ENCODE results near the gene FAM13C.

FAM13C gene

GRCh38 chr10:59363446-59363958 is 1.2 kb upstream of the FAM13C start:
- no peak overlapping the region for H3K4me3 ChIP-seq (ENCODE audit: low read length)
- TF ChIP-seq, protein P1, sequence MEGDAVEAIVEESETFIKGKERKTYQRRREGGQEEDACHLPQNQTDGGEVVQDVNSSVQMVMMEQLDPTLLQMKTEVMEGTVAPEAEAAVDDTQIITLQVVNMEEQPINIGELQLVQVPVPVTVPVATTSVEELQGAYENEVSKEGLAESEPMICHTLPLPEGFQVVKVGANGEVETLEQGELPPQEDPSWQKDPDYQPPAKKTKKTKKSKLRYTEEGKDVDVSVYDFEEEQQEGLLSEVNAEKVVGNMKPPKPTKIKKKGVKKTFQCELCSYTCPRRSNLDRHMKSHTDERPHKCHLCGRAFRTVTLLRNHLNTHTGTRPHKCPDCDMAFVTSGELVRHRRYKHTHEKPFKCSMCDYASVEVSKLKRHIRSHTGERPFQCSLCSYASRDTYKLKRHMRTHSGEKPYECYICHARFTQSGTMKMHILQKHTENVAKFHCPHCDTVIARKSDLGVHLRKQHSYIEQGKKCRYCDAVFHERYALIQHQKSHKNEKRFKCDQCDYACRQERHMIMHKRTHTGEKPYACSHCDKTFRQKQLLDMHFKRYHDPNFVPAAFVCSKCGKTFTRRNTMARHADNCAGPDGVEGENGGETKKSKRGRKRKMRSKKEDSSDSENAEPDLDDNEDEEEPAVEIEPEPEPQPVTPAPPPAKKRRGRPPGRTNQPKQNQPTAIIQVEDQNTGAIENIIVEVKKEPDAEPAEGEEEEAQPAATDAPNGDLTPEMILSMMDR (conservative IDR thresholded peaks at IDR 0.05; ENCODE audit: low read length): no peak
- DNase-seq (ENCODE audit: low read depth): no peak

DNA sequence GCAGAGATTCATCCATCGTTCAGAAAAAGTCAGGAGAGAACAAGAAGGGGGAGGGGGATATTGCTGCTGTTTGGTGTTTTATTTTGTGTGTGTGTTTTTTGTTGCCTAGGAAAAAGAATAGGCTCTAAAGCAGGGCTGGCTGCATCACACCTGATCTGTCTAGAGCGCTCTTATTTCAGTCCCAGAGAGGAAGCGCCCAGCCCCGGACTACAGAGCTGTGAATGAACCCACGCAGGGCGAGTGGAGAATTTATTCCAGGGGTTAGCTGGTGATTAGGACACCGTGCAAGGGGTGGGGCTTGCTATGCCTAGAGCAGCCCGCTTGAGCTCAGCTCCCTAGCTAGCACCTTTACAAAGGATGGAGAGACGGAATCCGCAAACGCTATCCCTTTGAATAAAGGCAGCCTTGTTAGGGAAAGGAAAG is 621 bp upstream of the FAM13C start:
- peak overlapping the region; percentile 64 for H3K4me3 ChIP-seq (ENCODE audit: low read length)
- TF ChIP-seq, protein P1 (conservative IDR thresholded peaks at IDR 0.05; ENCODE audit: low read length): no peak
- peak; percentile 26 for DNase-seq (ENCODE audit: low read depth)

DNA sequence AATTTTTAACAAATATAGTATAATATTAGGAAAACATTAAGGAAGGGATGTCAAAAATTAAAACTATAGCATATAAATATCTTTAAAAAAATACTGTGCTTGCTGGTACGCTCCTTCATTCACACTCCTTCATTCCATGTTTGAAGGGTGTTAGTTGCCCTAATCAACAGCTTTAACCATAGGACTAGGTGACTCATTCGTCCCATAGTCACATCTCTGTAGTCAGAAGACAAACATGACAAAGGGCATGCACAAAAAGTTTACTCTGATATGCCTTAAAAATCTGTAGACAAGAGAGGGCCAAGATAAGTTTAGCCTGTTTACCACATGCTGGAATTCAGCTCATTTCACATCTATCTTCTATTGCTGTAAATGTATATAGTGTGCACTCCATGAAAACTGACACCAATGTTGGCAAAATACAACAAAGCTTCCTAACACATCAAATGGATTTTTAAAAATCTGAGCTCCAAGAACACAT is 646 bp downstream of the FAM13C start:
- TF ChIP-seq, protein P1 (conservative IDR thresholded peaks at IDR 0.05; ENCODE audit: low read length): no peak
- H3K4me3 ChIP-seq (ENCODE audit: low read length): peak overlapping the region; percentile 64
- DNase-seq (ENCODE audit: low read depth): no peak

DNA sequence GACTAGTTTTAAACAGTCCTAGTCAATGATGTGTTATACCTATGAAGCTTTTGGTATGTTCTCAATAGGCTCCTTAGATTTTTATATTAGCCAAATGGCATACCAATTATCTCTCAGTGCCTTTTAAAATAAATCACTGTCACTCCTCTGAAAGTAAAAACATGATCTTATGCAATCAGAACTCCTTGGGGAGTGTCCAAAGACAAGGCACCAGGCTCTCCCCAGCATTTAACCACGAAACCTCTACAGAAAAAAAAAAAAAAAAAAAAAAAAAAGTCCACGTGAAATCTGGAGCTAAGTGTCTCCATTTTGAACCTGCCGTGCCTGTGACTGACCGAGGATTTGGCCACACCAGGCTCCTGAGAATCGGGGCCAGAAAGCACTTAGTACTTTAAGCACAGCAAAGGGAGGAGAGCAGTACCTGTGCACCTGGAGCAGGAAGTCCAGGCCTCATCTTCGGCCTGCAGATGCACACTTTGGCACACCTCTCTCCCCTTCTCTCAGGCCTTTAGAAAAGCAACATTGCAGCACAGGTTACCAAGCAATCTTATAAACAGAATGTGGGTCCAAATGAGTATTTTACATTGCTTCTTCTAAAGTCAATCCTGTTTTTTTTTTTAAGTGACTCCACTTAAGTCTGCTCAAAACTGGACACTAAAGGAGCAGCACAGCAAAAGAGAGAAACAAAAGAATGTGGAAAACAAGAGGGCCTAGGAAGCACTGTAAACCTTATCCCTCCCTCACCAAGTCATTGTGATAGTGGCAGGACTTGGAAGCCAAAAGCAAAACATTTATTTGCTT is 1.5 kb downstream of the FAM13C start:
- H3K4me3 ChIP-seq (ENCODE audit: low read length): no peak overlapping the region
- TF ChIP-seq, protein P1 (conservative IDR thresholded peaks at IDR 0.05; ENCODE audit: low read length): no peak
- DNase-seq (ENCODE audit: low read depth): peak; percentile 25

DNA sequence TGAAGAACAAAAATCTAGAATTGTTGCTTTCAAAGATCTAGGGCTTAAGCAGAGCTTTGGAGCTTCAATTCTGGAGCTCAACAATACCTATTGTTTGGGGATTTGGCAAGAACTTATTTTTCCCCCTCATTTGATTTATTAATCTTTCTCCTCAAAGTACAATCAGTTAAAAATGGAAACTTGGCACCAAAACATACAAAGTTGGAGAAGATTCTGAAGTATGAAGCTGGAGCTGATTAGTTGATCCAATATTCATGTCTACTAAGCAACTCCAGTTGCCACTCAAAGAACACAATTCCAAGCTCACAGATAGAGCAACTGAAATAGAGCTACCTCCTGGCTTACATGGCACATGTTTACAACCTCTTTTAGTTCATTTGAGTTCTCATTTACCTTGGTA is 3.8 kb downstream of the FAM13C start:
- TF ChIP-seq, protein P1 (conservative IDR thresholded peaks at IDR 0.05; ENCODE audit: low read length): no peak
- H3K4me3 ChIP-seq (ENCODE audit: low read length): no peak overlapping the region
- no peak for DNase-seq (ENCODE audit: low read depth)

DNA sequence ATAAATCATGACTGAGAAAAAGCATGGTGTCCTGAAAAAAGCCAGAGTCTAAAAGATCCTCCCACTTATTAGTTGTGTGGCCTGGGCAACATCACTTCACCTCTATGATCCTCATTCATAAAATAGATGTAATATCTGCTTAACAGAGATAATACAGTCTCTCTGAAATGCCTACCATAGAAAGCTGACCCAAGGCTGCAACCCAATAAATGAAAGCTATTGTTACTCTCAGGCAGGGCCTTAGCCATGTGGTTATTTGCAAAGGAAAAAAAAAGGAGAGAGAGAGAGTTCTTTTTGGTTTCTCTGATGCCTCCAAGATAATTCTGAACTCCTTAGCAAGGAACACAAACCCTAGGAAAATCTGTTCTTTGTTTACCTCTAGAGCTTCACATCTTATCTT is 7.9 kb downstream of the FAM13C start:
- TF ChIP-seq, protein P1 (conservative IDR thresholded peaks at IDR 0.05; ENCODE audit: low read length): no peak
- no peak overlapping the region for H3K4me3 ChIP-seq (ENCODE audit: low read length)
- DNase-seq (ENCODE audit: low read depth): no peak

- DNase-seq (ENCODE audit: low read depth): no peak
- TF ChIP-seq, protein P1 (conservative IDR thresholded peaks at IDR 0.05; ENCODE audit: low read length): no peak
- H3K4me3 ChIP-seq (ENCODE audit: low read length): no peak overlapping the region
Measured at GRCh38 chr10:59350558-59350957, 11.8 kb downstream of the FAM13C start.
